H1 (cell line): Measurements from ENCODE around the gene CISTR. TPM values are rescaled to one million over a fixed set of nuclear protein-coding genes. Genes with fewer than 3 reads are reported as not detected.

Source experiments
- CTCF ChIA-PET: fragments of 300-600 bp; sonication (Branson Sonifier 250); formaldehyde crosslinking; loops from one replicate; lab custom pipeline; 2021; ENCODE audit not compliant: partially characterized antibody; lab: Charles Lee
- POLR2A ChIA-PET: fragments of 300-600 bp; sonication (Branson Sonifier 250); formaldehyde crosslinking; loops from one replicate; lab custom pipeline; 2021; ENCODE audit warnings: inconsistent platforms; ENCODE audit not compliant: partially characterized antibody; lab: Charles Lee
- DNase-seq, 2 experiments: peaks; one replicate each; pipeline versions ENCODE4 v3.0.0 to v3.0.0-alpha.2; 2010 to 2022; ENCODE audit warnings: low spot score in 2 of 2, low read depth in 1 of 2, mixed read lengths in 1 of 2
- FAIRE-seq: peaks from 2 replicates; lab custom pipeline; 2011; peaks lifted over from hg19 to GRCh38; lab: Jason Lieb, UNC
- H2AFZ ChIP-seq: 2 replicates; pipeline ENCODE4 v1.8.1; 2012; ENCODE audit warnings: low read length, inconsistent platforms
- H2AK5ac ChIP-seq: 2 replicates; pipeline ENCODE4 v1.6.1; 2013; ENCODE audit warnings: low read depth, low read length
- H2BK120ac ChIP-seq: replicated peaks from 2 replicates; pipeline ENCODE3; 2013; ENCODE audit warnings: low read depth, low read length, inconsistent platforms
- H2BK12ac ChIP-seq: 2 replicates; pipeline ENCODE4 v1.6.1; 2013; ENCODE audit warnings: low read depth, low read length
- H2BK15ac ChIP-seq: 2 replicates; pipeline ENCODE4 v1.6.1; 2013; ENCODE audit warnings: low read length
- H2BK20ac ChIP-seq: 2 replicates; pipeline ENCODE4 v1.6.1; 2013; ENCODE audit warnings: low read length
- H2BK5ac ChIP-seq: 2 replicates; pipeline ENCODE4 v1.6.1; 2013; ENCODE audit warnings: low read depth, low read length
- H3K14ac ChIP-seq: 2 replicates; pipeline ENCODE4 v1.6.1; 2013; ENCODE audit warnings: inconsistent platforms; ENCODE audit not compliant: insufficient read length
- H3K18ac ChIP-seq: 2 replicates; pipeline ENCODE4 v1.6.1; 2013; ENCODE audit warnings: low read length; ENCODE audit errors: extremely low read depth
- H3K23ac ChIP-seq: 2 replicates; pipeline ENCODE4 v1.6.1; 2013; ENCODE audit warnings: inconsistent platforms; ENCODE audit not compliant: insufficient read length
- H3K23me2 ChIP-seq: 2 replicates; pipeline ENCODE4 v1.6.1; 2013; ENCODE audit warnings: low read depth, low read length
- H3K27ac ChIP-seq: 2 replicates; pipeline ENCODE4 v1.6.1; 2011; ENCODE audit warnings: low read depth, low read length, inconsistent platforms
- H3K27me3 ChIP-seq, 4 experiments: replicated peaks in 1 of 4; 1 replicate in 1 of 4; 2 replicates in 3 of 4; pipeline versions ENCODE4 v1.6.1 to v1.8.1; 2011 to 2013; ENCODE audit warnings: low read length in 3 of 4, mild to moderate bottlenecking in 3 of 4, inconsistent platforms in 2 of 4, mixed read lengths in 2 of 4, moderate library complexity in 1 of 4; ENCODE audit not compliant: control insufficient read depth in 3 of 4, insufficient read depth in 3 of 4; ENCODE audit errors: extremely low read depth in 1 of 4
- H3K36me3 ChIP-seq, 4 experiments: 2 replicates each; pipeline versions ENCODE4 v1.6.1 to v1.8.1; 2011 to 2013; ENCODE audit warnings: mild to moderate bottlenecking in 4 of 4, low read length in 3 of 4, moderate library complexity in 2 of 4, control low read depth in 1 of 4, inconsistent platforms in 1 of 4; ENCODE audit not compliant: insufficient read depth in 4 of 4, control insufficient read depth in 2 of 4
- H3K4ac ChIP-seq: replicated peaks from 2 replicates; pipeline ENCODE3; 2013; ENCODE audit warnings: low read length, low read depth, mixed read lengths, inconsistent platforms; ENCODE audit not compliant: insufficient read length
- H3K4me1 ChIP-seq, 4 experiments: replicated peaks in 1 of 4; 1 replicate in 1 of 4; 2 replicates in 3 of 4; pipeline versions ENCODE4 v1.6.1 to v1.8.1; 2011 to 2013; ENCODE audit warnings: low read length in 3 of 4, inconsistent platforms in 2 of 4, mixed read lengths in 1 of 4; ENCODE audit not compliant: insufficient read depth in 4 of 4, control insufficient read depth in 3 of 4
- H3K4me2 ChIP-seq, 2 experiments: 2 replicates each; pipeline versions ENCODE4 v1.6.1 to v1.8.1; 2011 to 2013; ENCODE audit warnings: low read depth in 2 of 2, low read length in 2 of 2, control low read depth in 1 of 2, inconsistent platforms in 1 of 2, mild to moderate bottlenecking in 1 of 2; ENCODE audit not compliant: insufficient read depth in 1 of 2
- H3K4me3 ChIP-seq, 4 experiments: fragments of 200-600, 300-600 bp in 1 of 4; sonication (generic), shearing (Covaris generic), sonication (Bioruptor Twin) in 1 of 4; 2 replicates each; pipeline versions ENCODE4 v1.5.1 to v1.8.1; 2011 to 2016; ENCODE audit warnings: low read length in 4 of 4, low read depth in 3 of 4, control low read depth in 2 of 4, inconsistent platforms in 2 of 4, mild to moderate bottlenecking in 2 of 4, mixed read lengths in 1 of 4, moderate library complexity in 1 of 4; ENCODE audit not compliant: insufficient read depth in 2 of 4; ENCODE audit errors: extremely low read depth in 1 of 4
- H3K56ac ChIP-seq: replicated peaks from 2 replicates; pipeline ENCODE3; 2013; ENCODE audit warnings: low read depth, mild to moderate bottlenecking, mixed read lengths, low read length, inconsistent platforms; ENCODE audit not compliant: insufficient read length
- H3K79me1 ChIP-seq: 2 replicates; pipeline ENCODE4 v1.6.1; 2013; ENCODE audit warnings: low read depth, low read length, control low read depth
- H3K79me2 ChIP-seq, 2 experiments: 2 replicates each; pipeline versions ENCODE4 v1.6.1 to v1.8.1; 2012 to 2013; ENCODE audit warnings: low read length in 2 of 2, mild to moderate bottlenecking in 2 of 2, inconsistent platforms in 1 of 2; ENCODE audit not compliant: insufficient read depth in 2 of 2, control insufficient read depth in 1 of 2
- H3K9ac ChIP-seq, 4 experiments: replicated peaks in 1 of 4; 1 replicate in 1 of 4; 2 replicates in 3 of 4; pipeline versions ENCODE4 v1.6.1 to v1.8.1; 2011 to 2013; ENCODE audit warnings: low read depth in 3 of 4, low read length in 3 of 4, control low read depth in 2 of 4, mild to moderate bottlenecking in 2 of 4, moderate library complexity in 2 of 4, inconsistent platforms in 1 of 4; ENCODE audit errors: extremely low read depth in 1 of 4
- H3K9me3 ChIP-seq, 2 experiments: 2 replicates each; pipeline versions ENCODE4 v1.6.1 to v1.8.1; 2012 to 2013; ENCODE audit warnings: mild to moderate bottlenecking in 2 of 2, moderate library complexity in 2 of 2, control low read depth in 1 of 2, inconsistent platforms in 1 of 2, low read depth in 1 of 2, low read length in 1 of 2, mixed read lengths in 1 of 2; ENCODE audit not compliant: insufficient read depth in 2 of 2
- H4K20me1 ChIP-seq, 2 experiments: replicated peaks in 1 of 2; 2 replicates each; pipeline versions ENCODE3 to v1.8.1; 2011 to 2013; ENCODE audit warnings: inconsistent platforms in 2 of 2, low read length in 2 of 2, mild to moderate bottlenecking in 1 of 2; ENCODE audit not compliant: insufficient read depth in 2 of 2, control insufficient read depth in 1 of 2
- H4K5ac ChIP-seq: 2 replicates; pipeline ENCODE4 v1.6.1; 2013; ENCODE audit warnings: low read length, low read depth, mixed read lengths, inconsistent platforms; ENCODE audit not compliant: insufficient read length
- H4K8ac ChIP-seq: 2 replicates; pipeline ENCODE4 v1.8.0; 2013; ENCODE audit warnings: mild to moderate bottlenecking, moderate library complexity, low read length, inconsistent platforms; ENCODE audit not compliant: insufficient read depth; ENCODE audit errors: extremely low read depth
- H4K91ac ChIP-seq: replicated peaks from 2 replicates; pipeline ENCODE3; 2013; ENCODE audit warnings: low read length, mixed read lengths, inconsistent platforms; ENCODE audit not compliant: insufficient read length
- ATF3 ChIP-seq: IDR thresholded peaks from 2 replicates; pipeline ENCODE4 v1.6.1; 2011; ENCODE audit warnings: low read depth, mild to moderate bottlenecking, low read length; ENCODE audit not compliant: insufficient read depth
- CEBPB ChIP-seq: IDR thresholded peaks from 2 replicates; pipeline ENCODE4 v1.6.1; 2012; ENCODE audit warnings: low read depth, low read length
- CTBP2 ChIP-seq: IDR thresholded peaks from 2 replicates; pipeline ENCODE4 v1.7.0; 2011; ENCODE audit warnings: borderline replicate concordance, mild to moderate bottlenecking, moderate library complexity, mixed read lengths, low read length; ENCODE audit not compliant: insufficient read depth, insufficient read length
- POLR2A ChIP-seq, 2 experiments: IDR thresholded peaks; 1 replicate in 1 of 2; 2 replicates in 1 of 2; pipeline ENCODE4 v1.6.1; 2011; ENCODE audit warnings: low read depth in 2 of 2, low read length in 2 of 2, mild to moderate bottlenecking in 2 of 2; ENCODE audit errors: control extremely low read depth in 1 of 2
- RAD21 ChIP-seq, 2 experiments: IDR thresholded peaks in 1 of 2; conservative IDR thresholded peaks in 1 of 2; 2 replicates each; pipeline ENCODE4 v1.6.1; 2011; ENCODE audit warnings: low read depth in 2 of 2, low read length in 2 of 2, improper control_type of control experiment in 1 of 2, inconsistent platforms in 1 of 2, mild to moderate bottlenecking in 1 of 2, moderate library complexity in 1 of 2
- RFX5 ChIP-seq: IDR thresholded peaks from 2 replicates; pipeline ENCODE4 v1.6.1; 2011; ENCODE audit warnings: low read depth, low read length, improper control_type of control experiment, borderline replicate concordance
- ZNF274 ChIP-seq: IDR thresholded peaks from 2 replicates; pipeline ENCODE4 v1.7.0; 2012; ENCODE audit warnings: low read length, borderline replicate concordance; ENCODE audit errors: extremely low read depth
- WGBS, 2 experiments: shearing (Covaris generic) in 1 of 2; methylation state at CpG; one replicate each; pipeline versions ENCODE4 v1.1.6 to v1.1.7; 2013 to 2015; ENCODE audit warnings: low lambda C conversion rate in 2 of 2, mixed read lengths in 2 of 2, inconsistent platforms in 1 of 2, low coverage in 1 of 2, missing lambda C conversion rate in 1 of 2; ENCODE audit not compliant: insufficient replicate concordance in 2 of 2, insufficient coverage in 1 of 2, insufficient read length in 1 of 2; ENCODE audit errors: extremely low coverage in 1 of 2, missing lambda C conversion rate in 1 of 2; 5-methylcytosine and 5-hydroxymethylcytosine counted together
- polyA plus RNA-seq, 7 experiments: library from polyadenylated mRNA; depleted of rRNA in 3 of 7; stranded (reverse) in 5 of 7; unstranded in 2 of 7; fragments of >200 nt in 5 of 7; fragments of 200-250 nt in 2 of 7; gene quantifications; 1 replicate in 5 of 7; 2 replicates in 1 of 7; 4 replicates in 1 of 7; pipeline versions ENCODE4 v1.2.1 to v1.2.3, GENCODE V29; 2011 to 2013; ENCODE audit warnings: missing spikeins in 2 of 7, mixed read lengths in 2 of 7
- total RNA-seq: library from RNA; stranded (reverse); fragmentation: NEBNext Ultra II Directional; extraction: Animal tissue kit (Norgen Biotek cat#: 25700); gene quantifications from 2 replicates; pipeline ENCODE4 v1.2.1, GENCODE V29; 2021

Gene CISTR
- total and polyA plus RNA-seq, 2 of the 8 experiments (the other 6 are each of a cell fraction or from before 2014, with no cell fraction given), result not detected

GRCh38 chr12:53726341-53726740 is 25.4 kb downstream of the CISTR start:
- H3K27ac ChIP-seq, result no peak overlapping the region
- ChIA-PET CTCF (interaction anchor here (0.9 to 14.5 kb wide), 6 partner anchors 12 to 204 kb away, joined by 3 to 237 read pairs (median 6); no protein-coding TSS in a partner anchor), POLR2A (interaction anchor here (1.5 kb wide), 1 partner anchor 29 kb away, joined by 4 read pairs; no protein-coding TSS in a partner anchor)
- no peaks in the 10 kb centered on the region for H3K36me3 ChIP-seq
- H3K23ac ChIP-seq, result no peak overlapping the region
- H2BK20ac ChIP-seq, result no peak overlapping the region
- H2BK12ac ChIP-seq, result no peak overlapping the region
- no peak for TF ChIP-seq CTBP2
- no peak for TF ChIP-seq RAD21 (IDR thresholded peaks at IDR 0.05 in 1 of 2, conservative IDR thresholded peaks at IDR 0.05 in 1 of 2; ENCODE audit: low read depth in 2 of 2, low read length in 2 of 2)
- no peak for TF ChIP-seq CEBPB
- TF ChIP-seq RFX5, result no peak
- TF ChIP-seq POLR2A (IDR thresholded peaks at IDR 0.05; ENCODE audit: control extremely low read depth in 1 of 2, low read depth in 2 of 2, low read length in 2 of 2), result no peak
- TF ChIP-seq ATF3, result no peak
- no peak for TF ChIP-seq ZNF274
- peaks cover 0 to 11% (median 1%) of the 10 kb centered on the region in 4 experiments; a peak in 5 of 7 replicates for H3K4me1 ChIP-seq
- H3K4ac ChIP-seq, result no peak overlapping the region
- no peaks in the 10 kb centered on the region for H3K79me2 ChIP-seq
- no peak overlapping the region for H3K18ac ChIP-seq
- no peak overlapping the region for H3K56ac ChIP-seq
- H3K79me1 ChIP-seq, result no peaks in the 10 kb centered on the region
- H2BK15ac ChIP-seq, result no peak overlapping the region
- no peak overlapping the region for H4K5ac ChIP-seq
- no peak overlapping the region for H2BK120ac ChIP-seq
- no peak for FAIRE-seq
- no peaks in the 10 kb centered on the region for H4K20me1 ChIP-seq
- no peak overlapping the region for H2AK5ac ChIP-seq
- 0 out of 7 replicates have a peak overlapping the region, but pooled peaks of 1 of the 4 experiments have one; percentile 36 for H3K9ac ChIP-seq
- H3K4me2 ChIP-seq, result peak overlapping the region; percentile 84 to 86; a peak in 3 of 4 replicates
- peaks cover 0 to 3% (median 0%) of the 10 kb centered on the region in 4 experiments; a peak in 1 of 7 replicates for H3K27me3 ChIP-seq
- 60% methylated on average over 2 of the region's 2 CpGs; no CpG with 5 or more reads in 1 of the 2 experiments for WGBS, 2 experiments
- DNase-seq, result no peak
- H2AFZ ChIP-seq, result no peak overlapping the region
- H3K9me3 ChIP-seq, result no peaks in the 10 kb centered on the region
- peaks cover 3% of the 10 kb centered on the region; the same call in 1 of the 2 replicates for H3K23me2 ChIP-seq
- no peak overlapping the region for H3K14ac ChIP-seq
- H2BK5ac ChIP-seq, result no peak overlapping the region
- H4K91ac ChIP-seq, result no peak overlapping the region
- no peak overlapping the region for H4K8ac ChIP-seq
- peak overlapping the region; percentile 53 to 88 (median 74); a peak in 6 of 8 replicates for H3K4me3 ChIP-seq
